RPMI7951 (cell line): ENCODE results near the gene GSK3B. TPM values are rescaled to one million over a fixed set of nuclear protein-coding genes. Genes with fewer than 3 reads are reported as not detected.

Experiments
- DNase-seq: peaks from one replicate; pipeline ENCODE4 v3.0.0-alpha.2; 2012; ENCODE audit warnings: low read depth
- total RNA-seq: library from RNA; depleted of rRNA; stranded (reverse); fragments of >200 nt; shearing (Covaris generic); gene quantifications from 2 replicates; pipeline ENCODE4 v1.2.3, GENCODE V29; 2014

Gene GSK3B
- total RNA-seq, 1 experiment from 2014 or later = 55.5 TPM

DNA sequence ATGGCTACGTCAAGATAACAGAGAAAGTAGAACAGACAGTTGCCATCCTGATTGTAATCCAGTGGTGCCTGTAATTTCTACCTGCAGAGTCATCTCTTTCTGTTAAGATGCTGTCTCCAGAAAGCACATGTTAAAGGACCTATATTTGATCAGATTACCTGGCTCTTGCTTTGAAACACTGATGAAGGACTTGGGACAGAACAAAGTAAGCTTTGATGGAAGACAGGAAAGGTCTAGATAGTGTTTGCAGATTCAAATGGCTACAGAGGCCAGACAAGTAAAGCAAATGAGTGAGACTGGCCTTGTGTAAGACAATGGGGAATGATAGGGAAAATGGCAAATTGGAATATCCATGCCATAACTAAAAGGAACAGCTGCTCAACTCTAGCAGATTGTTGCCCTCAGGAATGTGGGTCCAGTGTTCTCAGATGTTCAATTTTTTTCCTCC is 1.8 kb upstream of the GSK3B start:
- no peak for DNase-seq

DNA sequence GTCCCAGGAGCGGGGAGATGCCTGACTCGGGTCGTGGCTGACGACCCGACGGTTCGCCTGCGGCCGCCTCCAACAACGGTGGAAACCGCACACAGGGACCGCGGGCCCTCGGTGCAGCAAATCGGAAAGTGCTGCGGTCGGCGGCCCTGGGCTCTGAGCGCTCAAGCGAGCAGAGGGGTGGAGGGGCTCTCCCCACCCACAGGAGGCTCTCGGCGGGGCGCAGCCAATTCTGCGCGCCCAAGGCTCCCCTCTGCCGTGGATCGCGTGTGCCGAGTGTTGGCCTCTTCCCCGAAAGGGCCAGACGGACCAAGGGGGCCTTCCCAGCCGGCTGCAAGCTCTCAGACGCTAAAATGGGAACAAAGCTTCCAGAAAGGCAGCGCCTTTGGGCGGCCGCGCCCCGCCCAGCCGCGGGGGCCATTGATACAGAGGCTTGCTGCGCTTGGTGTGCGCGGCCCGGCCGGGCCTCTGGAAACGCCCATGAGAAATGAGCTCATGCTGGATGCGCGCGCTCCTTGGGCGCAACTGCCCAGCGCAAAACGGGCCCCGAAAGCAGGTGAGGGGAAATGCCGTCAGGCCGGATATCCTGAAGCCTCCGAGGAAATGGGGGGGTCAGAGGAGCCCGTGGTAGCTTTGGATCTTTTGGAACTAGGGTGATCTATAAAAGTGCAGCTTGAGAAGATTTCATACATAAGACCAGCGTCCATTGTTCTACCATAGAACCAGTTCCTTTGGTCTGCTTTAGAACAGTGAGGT is 1.2 kb upstream of the GSK3B start:
- DNase-seq = peak; percentile 92

DNA sequence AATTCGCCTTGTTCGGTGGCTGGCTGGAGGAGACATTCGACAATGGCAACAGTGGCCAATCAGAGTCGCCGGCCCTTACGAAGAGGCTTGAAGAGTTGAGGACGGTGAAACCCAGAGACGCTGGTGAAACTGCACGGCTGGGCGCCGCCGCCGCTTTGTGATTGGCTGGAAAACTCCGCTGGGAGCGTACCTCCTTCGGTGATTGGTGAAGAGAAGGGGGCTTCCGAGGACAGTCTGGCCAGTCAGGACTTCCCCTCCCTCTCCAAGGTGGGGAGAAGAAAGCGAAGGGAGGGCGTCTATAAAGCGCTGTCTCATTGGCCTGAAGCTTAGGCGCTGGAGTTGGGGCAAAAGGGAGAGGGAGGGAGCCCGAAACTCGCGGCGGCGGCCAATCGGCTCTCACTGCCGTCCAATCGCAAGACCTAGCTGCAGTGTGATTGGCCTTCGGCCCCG is 554 bp upstream of the GSK3B start:
- DNase-seq = peak; percentile 100

DNA sequence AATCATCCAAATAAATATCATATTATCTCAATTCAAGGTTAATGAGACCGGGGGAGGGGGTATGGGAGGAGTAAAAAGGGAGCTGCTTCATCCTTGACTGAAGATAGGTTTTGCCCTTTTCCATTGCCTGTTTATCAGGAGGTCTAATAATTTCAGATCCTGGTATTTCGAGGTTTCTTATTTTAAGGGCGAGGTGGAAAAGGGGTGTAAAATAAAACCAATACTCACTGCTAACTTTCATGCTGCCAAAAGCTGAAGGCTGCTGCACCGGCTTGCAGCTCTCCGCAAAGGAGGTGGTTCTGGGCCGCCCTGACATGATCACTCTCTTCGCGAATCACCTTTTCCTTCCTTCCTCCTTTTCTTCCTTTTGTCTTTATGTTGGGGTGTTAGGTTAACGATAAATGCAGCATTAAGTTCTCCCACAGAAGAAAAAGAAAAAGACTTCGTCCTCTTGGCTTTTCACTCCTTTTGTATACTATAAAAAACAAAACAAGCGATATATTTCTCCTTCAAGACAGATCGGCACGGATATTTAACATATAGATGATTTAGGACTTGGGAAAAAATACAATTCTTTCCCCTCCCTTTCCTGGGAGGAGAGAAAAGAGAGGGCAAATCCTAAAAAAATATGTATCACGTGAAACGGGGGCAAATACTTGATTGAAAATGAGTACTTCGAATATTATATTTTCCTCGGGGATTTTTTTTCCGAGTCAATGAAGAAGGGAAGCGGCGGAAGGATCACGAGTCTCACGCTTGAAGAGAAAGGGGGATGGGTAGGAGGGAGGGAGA is 932 bp downstream of the GSK3B start:
- peak; percentile 90 for DNase-seq

DNA sequence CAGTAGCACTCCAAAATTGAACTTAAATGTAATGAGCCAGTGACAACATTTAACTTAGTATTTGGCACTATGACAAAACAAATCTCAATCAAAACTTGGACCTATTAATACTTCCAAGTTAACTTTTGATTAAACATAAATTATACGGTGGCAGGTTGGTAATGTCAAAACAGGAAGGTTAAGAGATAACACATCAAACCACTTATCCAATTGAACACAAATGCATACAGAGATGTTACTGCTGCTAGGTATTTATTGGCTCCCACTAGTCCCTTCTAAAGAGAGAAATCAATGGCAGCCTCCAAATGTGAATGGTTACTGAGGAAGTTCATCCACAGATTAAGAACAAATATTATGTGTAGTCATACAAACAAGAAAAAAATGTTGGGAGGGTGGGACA is 1.8 kb downstream of the GSK3B start:
- no peak for DNase-seq

DNA sequence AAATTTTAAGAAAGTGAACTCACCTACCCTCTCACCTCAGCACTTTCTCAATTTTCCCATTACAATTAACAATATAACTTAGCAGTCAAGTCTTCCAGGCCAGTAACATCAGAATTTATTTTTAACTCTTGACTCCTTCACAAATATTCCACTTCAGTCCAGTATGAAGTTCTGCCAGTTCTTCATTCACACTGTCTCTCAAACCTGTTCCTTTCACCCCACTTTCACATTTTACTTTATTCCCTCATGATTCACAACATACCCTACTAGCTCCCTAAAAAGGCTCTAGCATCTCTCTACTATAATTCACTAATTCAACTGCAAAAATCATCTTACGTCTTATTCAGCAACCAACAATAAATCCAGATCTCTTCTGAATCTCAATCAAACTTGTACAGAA is 3.8 kb downstream of the GSK3B start:
- no peak for DNase-seq

DNA sequence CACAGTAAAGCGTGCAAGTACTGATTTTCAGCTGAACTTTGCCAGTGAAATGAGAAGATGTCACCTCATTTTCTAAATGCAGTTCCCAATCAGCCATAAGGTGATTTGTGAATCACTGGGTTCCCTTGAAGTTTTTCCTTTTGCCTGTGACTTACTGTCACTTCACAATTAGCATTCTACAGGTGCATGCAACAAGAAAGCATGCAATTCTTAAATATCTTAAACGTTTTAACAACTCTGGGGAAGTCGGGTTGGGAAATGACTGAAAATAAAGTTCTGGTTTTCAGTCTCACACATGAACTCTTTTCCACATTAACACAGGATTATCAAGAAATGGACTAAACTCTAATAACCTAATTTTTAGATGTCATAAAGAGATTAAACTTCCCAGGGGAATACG is 5.2 kb downstream of the GSK3B start:
- no peak for DNase-seq

DNA sequence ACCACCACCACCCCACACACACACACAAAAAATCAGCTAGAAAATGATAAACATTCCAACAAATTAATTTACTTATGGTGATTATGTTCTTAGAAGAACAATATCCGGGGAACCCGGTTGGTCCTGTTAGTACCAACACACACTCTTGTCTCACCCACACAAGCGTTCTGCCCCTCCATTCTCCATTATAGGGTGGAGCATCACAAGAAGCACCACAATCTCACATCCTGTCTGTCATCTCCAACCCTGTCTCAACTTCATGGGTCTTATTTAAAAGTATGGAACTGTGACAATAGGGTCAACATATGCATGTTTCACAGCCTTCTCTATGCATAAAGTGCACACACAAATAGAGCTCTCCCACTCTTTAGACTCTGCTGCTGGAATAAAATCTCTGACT is 5.6 kb downstream of the GSK3B start:
- no peak for DNase-seq

DNA sequence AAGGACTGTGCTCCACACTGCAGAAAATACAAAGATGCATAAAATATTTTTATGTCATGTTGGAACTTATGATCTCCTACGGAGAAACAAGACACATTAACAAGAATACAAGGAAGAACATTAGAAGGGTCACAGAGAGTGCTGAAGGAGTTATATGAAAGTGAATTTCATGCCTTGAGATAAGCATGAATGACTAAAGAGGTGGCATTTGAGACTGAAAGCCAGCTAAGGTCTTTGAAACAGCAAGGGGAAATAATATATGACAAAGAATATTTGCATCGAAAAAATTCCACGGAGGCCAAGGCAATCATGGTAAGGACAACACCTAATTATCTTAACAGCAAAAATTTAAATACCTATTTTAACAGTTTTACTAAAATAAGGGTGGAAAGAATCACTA is 12.5 kb downstream of the GSK3B start:
- no peak for DNase-seq

DNA sequence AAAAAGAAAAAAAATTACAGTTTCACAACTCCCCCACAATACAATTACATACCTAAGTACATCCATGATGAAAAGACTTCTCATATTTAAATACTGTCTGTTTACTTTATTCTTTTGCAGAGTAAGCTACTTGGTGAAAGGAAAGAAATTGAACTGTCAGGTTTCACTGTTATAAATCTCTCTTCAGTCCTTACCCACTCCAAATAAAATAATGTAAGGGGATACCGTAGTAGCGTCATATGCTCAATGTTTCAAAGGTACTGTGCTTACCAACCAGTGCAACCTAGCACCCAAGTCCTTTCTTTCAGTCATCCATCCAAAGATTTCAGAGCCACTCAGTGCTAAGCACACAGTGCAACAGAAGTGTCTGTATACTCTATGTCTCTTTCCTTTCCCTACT is 13.4 kb downstream of the GSK3B start:
- DNase-seq = no peak

DNA sequence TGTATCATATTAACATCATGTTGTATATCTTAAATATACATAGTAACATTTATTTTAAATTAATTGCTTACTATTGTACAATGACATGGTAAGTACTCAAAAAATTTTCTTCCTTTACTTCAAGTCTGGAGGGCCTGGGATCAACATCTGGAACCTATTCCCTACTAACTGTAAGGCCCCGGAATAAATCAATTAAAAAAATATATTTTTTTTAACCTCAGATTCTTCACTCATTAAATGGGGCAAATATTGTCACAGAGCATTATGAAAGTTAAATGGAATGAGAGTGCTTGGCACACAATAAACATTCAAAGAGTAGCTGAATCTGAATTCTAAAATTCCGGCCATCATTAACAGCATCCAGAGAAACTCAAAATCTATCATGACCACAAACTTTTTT is 16.5 kb downstream of the GSK3B start:
- no peak for DNase-seq

DNA sequence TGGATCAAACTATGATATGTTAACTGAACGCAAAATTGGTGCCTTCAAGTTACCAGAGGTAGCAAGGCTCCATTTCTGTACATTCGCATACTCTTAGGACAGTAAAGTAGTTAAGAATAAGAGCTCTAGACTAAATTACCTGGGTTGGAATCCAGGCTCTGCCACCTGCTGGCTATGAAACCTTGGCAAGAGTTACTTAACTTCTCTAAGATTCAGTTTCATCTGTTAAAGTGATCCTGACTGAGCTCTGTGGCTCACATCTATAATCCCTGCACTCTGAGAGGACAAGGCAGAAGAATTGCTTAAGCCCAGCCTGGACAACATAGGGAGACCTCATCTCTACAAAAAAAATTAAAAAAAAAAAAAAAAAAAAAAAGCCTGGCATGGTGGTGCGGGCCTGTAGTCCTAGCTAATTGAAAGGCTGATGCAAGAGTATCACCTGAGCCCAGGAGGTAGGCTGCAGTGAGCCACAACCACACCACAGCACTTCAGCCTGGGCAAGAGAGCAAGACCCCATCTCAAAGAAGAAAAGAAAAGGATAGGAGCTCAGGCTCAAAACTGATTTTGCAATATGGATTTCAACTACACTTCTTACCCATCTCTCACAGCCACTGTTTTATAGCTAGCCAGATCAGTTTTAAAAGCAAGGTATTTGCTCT is 21.3 kb downstream of the GSK3B start:
- no peak for DNase-seq

DNA sequence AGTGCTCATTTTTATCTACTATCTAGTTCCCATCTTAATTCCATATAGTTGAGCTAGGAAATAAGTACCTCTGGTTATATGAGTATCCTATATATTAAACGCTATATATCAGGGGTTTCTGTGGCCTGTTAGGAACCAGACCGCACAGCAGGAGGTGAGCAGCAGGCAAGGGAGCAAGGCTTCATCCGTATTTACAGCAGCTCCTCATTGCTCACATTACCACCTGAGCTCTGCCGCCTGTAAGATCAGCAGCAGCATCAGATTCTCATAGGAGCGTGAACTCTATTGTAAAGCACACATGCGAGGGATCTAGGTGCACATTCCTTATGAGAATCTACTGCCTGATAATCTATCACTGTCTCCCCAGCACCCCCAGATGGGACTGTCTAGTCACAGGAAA is 23.0 kb downstream of the GSK3B start:
- DNase-seq = no peak

DNA sequence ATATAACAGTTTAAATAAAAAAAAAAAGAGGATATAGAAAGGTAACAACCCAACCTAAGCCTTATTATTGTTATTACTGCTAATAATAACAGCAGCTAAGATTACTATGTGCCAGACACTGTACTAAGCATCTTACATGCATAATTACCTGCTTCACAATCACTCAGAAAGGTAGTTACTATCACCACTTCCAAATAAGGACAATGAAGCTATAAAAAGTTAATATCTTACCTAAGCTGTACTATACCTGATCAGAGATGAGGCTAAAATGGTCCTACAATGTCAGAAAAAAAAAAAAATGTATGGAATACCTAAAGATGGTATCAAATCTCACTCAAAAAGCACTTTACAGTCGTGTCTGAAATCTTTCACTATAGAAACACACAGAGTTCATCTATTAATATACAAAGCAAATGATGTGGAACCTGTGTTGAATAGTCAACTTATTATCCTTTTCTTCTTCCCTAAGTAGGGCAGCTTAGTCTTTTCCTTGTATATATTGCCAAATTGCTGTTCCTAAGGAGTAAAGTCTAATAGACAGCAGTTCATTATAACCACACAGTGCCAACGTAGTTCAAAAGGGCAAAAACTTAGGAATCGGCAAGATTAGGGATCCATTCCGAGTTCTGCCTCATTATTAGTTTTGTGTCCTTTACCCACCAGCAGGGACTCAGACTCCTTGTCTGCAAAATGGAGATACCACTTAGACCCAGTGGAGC is 23.8 kb downstream of the GSK3B start:
- DNase-seq = no peak

DNA sequence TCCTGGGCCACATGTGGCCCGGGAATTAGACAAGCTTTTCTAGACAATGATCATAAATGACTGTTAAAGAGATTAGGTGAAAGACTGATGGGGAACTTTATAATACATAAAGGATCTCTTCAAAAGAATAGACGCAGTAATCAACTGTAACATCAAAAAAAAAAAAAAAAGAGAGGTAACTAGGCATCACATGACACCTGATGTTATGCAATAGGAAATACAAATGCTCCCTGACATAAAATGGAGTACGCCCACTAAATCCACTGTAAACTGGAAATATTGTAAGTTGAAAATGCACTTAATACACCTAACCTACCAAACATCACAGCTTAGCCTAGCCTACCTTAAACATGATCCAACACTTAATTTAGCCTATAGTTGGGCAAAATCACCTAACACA is 27.2 kb downstream of the GSK3B start:
- no peak for DNase-seq

DNA sequence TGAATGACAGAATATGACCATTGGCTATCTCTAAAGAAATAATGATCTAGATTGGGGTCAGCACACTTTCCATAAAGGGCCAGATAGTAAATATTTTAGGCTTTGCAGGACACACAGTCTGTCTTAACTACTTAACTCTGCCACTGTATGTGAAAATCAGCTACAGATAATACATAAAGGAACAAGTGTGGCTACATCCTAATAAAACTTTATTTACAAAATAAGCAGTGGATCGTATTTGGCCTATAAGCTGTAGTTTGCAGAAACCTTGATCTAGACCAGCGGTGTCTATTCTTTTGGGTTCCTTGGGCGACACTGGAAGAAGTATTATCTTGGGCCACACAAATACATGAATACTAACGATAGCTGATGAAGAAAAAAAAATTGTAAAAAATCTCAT is 27.6 kb downstream of the GSK3B start:
- DNase-seq = no peak

DNA sequence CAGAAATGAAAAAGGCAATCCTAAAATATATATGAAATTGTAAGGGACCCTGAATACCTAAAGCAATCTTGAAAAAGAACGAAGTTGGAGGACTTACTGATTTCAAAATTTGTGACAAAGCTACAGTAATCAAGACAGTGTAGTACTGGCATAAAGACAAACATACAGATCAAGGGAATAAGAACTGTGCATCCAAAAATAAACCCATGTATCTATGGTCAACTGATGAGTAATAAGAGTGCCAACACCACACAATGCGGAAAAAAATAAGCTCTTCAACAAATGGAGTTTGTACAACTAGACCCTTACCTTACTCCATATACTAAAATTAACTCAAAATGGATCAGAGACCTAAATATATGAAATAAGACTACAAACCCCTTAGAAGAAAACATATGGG is 29.6 kb downstream of the GSK3B start:
- peak; percentile 39 for DNase-seq

DNA sequence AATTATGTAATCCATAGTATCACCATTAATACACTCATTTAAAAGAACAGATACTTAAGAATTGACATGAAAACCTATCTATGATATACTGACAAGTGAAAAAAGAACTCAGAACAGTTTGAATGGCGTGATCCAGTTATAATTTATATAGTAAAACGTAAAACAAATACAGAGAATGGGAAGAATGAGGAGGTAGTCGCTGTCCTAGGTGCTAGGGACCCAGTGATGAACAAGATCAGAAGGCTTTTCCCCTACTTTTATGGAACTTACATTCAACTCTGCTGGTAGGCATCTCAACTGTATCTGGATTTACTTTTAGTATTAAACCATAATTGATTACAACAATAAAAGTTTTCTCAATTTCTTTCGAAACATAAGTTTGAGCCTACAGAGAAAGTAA is 31.8 kb downstream of the GSK3B start:
- peak; percentile 12 for DNase-seq

DNA sequence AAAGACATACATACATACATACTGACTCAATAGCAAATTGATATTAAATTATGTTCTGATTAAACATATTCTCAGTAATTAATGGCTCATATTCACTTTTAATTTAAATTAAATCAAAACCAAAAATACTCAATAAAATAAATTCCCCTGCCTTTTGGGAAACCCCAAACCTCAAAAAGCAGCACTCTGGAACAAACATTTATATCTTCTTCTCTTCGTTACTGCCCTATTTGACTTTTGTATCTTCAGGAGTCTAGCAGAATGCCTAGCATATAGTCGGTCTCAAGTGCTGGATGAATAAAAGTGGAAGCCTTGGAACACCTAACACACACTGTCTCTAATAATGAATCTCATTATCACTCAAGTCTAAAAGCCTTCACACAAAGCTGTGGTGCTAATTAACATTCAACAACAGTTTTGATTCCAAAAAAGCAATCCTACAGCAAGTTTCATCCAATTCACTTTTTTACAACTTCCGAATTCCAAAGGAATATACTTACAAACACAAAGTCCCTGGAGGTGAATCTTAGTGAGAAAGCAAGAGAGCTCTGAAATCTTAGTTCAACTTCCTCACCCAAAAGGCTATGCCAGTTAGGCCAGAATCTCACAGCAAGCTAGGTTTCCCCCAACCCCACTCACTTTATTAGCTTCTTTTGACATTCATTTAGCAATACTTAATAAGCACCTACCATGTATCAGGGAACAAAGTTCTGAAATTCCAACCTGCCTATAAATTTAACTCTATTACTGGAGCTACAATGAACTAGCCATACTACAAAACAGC is 35.0 kb downstream of the GSK3B start:
- no peak for DNase-seq

DNA sequence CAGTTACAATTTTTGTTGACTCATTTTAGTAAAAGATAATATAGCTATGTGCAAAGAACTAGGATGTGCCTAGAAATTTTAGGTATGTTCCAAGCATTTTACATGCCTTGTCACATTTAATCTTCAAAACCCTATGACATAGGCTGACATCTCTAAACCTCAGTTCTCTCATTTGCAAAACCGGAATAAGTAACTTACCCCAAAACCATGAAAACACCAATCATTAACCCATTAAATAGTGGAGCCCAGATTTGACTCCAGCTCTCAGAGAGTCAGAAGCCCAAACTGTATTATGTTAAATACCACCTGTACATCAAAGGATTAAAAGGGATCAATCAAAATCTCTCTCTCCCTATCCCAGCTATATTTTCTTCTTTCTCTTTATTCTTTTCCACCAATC is 36.6 kb downstream of the GSK3B start:
- DNase-seq = no peak

DNA sequence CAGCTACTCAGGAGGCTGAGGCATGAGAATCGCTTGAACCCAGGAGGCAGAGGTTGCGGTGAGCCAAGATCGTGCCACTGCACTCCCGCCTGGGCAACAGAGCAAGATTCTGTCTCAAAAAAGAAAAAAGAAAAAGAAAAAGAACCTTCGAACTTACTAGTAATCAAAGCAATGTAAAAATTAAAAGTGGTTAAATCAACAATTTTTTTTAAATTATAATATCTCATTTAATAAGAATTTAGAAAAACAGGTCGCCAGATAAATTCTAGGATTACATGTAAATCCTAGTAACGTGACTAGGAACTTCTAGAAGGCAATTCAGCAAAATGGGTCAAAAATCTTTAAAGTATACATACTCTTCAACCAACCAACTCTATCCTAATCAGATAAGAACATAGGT is 37.2 kb downstream of the GSK3B start:
- DNase-seq = no peak
